Endothelial cell of umbilical vein (primary cell): ENCODE results near the gene DYRK3. TPM values are rescaled to one million over a fixed set of nuclear protein-coding genes. Genes with fewer than 3 reads are reported as not detected.

Source experiments
- BruUV-seq: library from RNA; stranded (reverse); fragments of 400-500 nt; replicated peaks from 2 replicates; lab custom pipeline; 2021; lab: Mats Ljungman, UMichigan
- CTCF ChIA-PET: fragments of 300-600, 350-600 bp; sonication (Branson Sonifier 250); formaldehyde crosslinking; loops from one replicate; lab custom pipeline; 2021; ENCODE audit warnings: antibody characterized with exemption, inconsistent platforms; lab: Charles Lee
- POLR2A ChIA-PET: fragments of 300-600, 350-600 bp; sonication (Branson Sonifier 250); formaldehyde crosslinking; loops from one replicate; lab custom pipeline; 2021; ENCODE audit warnings: antibody characterized with exemption, inconsistent platforms; lab: Charles Lee
- DNase-seq: peaks from one replicate; pipeline ENCODE4 v3.0.0-alpha.2; 2011; ENCODE audit warnings: low read depth, low spot score
- FAIRE-seq: peaks from 2 replicates; lab custom pipeline; 2011; peaks lifted over from hg19 to GRCh38; lab: Jason Lieb, UNC
- H2AFZ ChIP-seq: 2 replicates; pipeline ENCODE4 v1.6.0; 2012; ENCODE audit warnings: low read depth, low read length, control low read depth, inconsistent platforms
- H3K27ac ChIP-seq: 2 replicates; pipeline ENCODE4 v1.5.1; 2011; ENCODE audit warnings: low read depth, mild to moderate bottlenecking, control low read depth, low read length, moderate library complexity; ENCODE audit not compliant: insufficient read depth
- H3K27me3 ChIP-seq, 2 experiments: 2 replicates each; pipeline versions ENCODE4 v1.6.0 to v1.6.1; 2011; ENCODE audit warnings: low read length in 2 of 2, mixed read lengths in 1 of 2; ENCODE audit not compliant: control insufficient read depth in 2 of 2, insufficient read depth in 2 of 2
- H3K36me3 ChIP-seq, 2 experiments: 2 replicates in 1 of 2; 3 replicates in 1 of 2; pipeline ENCODE4 v1.5.1; 2011; ENCODE audit warnings: low read length in 2 of 2, mild to moderate bottlenecking in 1 of 2, moderate library complexity in 1 of 2; ENCODE audit not compliant: control insufficient read depth in 2 of 2, insufficient read depth in 2 of 2; ENCODE audit errors: extremely low read depth in 1 of 2
- H3K4me1 ChIP-seq: 3 replicates; pipeline ENCODE4 v1.5.1; 2011; ENCODE audit warnings: mild to moderate bottlenecking, low read length; ENCODE audit not compliant: control insufficient read depth, insufficient read depth; ENCODE audit errors: extremely low read depth
- H3K4me2 ChIP-seq: 2 replicates; pipeline ENCODE4 v1.6.1; 2011; ENCODE audit warnings: low read length, control low read depth, mixed read lengths; ENCODE audit not compliant: insufficient read depth
- H3K4me3 ChIP-seq, 3 experiments: fragments of 200-600 bp in 1 of 3; sonication (generic), shearing (Covaris generic) in 1 of 3; replicated peaks in 1 of 3; 2 replicates each; pipeline ENCODE4 v1.5.1; 2011 to 2016; ENCODE audit warnings: control low read depth in 3 of 3, low read length in 3 of 3, mild to moderate bottlenecking in 2 of 3, inconsistent platforms in 1 of 3, low read depth in 1 of 3, moderate library complexity in 1 of 3; ENCODE audit not compliant: insufficient read depth in 1 of 3
- H3K79me2 ChIP-seq: 2 replicates; pipeline ENCODE4 v1.6.0; 2012; ENCODE audit warnings: low read length, inconsistent platforms; ENCODE audit not compliant: control insufficient read depth, insufficient read depth
- H3K9ac ChIP-seq: replicated peaks from 2 replicates; pipeline ENCODE3; 2011; ENCODE audit warnings: low read length, control low read depth; ENCODE audit not compliant: insufficient read depth; ENCODE audit errors: extremely low read depth
- H3K9me1 ChIP-seq: replicated peaks from 3 replicates; pipeline ENCODE4 v1.6.0; 2011; ENCODE audit warnings: mild to moderate bottlenecking, low read length; ENCODE audit not compliant: control insufficient read depth, insufficient read depth; ENCODE audit errors: extremely low read depth
- H3K9me3 ChIP-seq: replicated peaks from 2 replicates; pipeline ENCODE4 v1.5.1; 2012; ENCODE audit warnings: low read length, inconsistent platforms; ENCODE audit not compliant: control insufficient read depth, insufficient read depth
- H4K20me1 ChIP-seq: replicated peaks from 2 replicates; pipeline ENCODE3; 2011; ENCODE audit warnings: mild to moderate bottlenecking, low read length; ENCODE audit not compliant: control insufficient read depth, insufficient read depth; ENCODE audit errors: extremely low read depth
- CTCF ChIP-seq, 2 donors: IDR thresholded peaks; 1 replicate in 1 of 2; 2 replicates in 1 of 2; pipeline ENCODE4 v1.5.1; 2011; ENCODE audit warnings: low read length in 2 of 2, mild to moderate bottlenecking in 2 of 2, moderate library complexity in 2 of 2, control low read depth in 1 of 2, inconsistent platforms in 1 of 2, low read depth in 1 of 2; ENCODE audit not compliant: insufficient read depth in 1 of 2; ENCODE audit errors: extremely low read depth in 1 of 2
- GATA2 ChIP-seq: IDR thresholded peaks from 2 replicates; pipeline ENCODE4 v1.7.0; 2011; ENCODE audit warnings: low read depth, mild to moderate bottlenecking, moderate library complexity, mixed read lengths, low read length; ENCODE audit not compliant: insufficient read length, insufficient read depth
- JUN ChIP-seq: IDR thresholded peaks from 2 replicates; pipeline ENCODE4 v1.6.1; 2011; ENCODE audit warnings: borderline replicate concordance, low read depth; ENCODE audit not compliant: insufficient read length, insufficient read depth
- MYC ChIP-seq: IDR thresholded peaks from one replicate; pipeline ENCODE4 v1.6.1; 2011; ENCODE audit warnings: mild to moderate bottlenecking, low read depth, low read length
- POLR2A ChIP-seq: IDR thresholded peaks from 2 replicates; pipeline ENCODE4 v1.6.1; 2012; ENCODE audit warnings: low read depth, mild to moderate bottlenecking, control low read depth, low read length
- POLR2AphosphoS5 ChIP-seq: IDR thresholded peaks from 2 replicates; pipeline ENCODE4 v1.6.1; 2012; ENCODE audit warnings: low read depth, mild to moderate bottlenecking, control low read depth, low read length, moderate library complexity; ENCODE audit not compliant: insufficient read depth
- dilution Hi-C: fragments of 300-500 bp; cut with MboI; formaldehyde crosslinking; loops from one replicate; pipeline ENCODE4 v1.15.0; 2019; ENCODE audit warnings: low sequenced_read_pairs; ENCODE audit not compliant: extremely low pct_ligation_motif_present
- intact Hi-C: fragments of 100-400 bp; cut with micrococcal nuclease; formaldehyde crosslinking; loops from one replicate; pipeline ENCODE4 v1.10.0; 2022
- polyA plus RNA-seq, 4 experiments: library from polyadenylated mRNA; depleted of rRNA in 3 of 4; stranded (reverse) in 3 of 4; unstranded in 1 of 4; fragments of >200 nt; gene quantifications; 2 replicates each; pipeline versions ENCODE4 v1.2.1 to v1.2.3, GENCODE V29; 2011 to 2012; ENCODE audit warnings: missing spikeins in 1 of 4
- total RNA-seq: library from RNA; stranded (reverse); gene quantifications from 2 replicates; pipeline ENCODE4 v1.2.3, GENCODE V29; 2021

The DYRK3 gene
- total and polyA plus RNA-seq, 2 donors (not counting 3 experiments of a cell fraction or from before 2014, with no cell fraction given), result 3.4 to 7.4 TPM

- DNase-seq, result no peak
- intact Hi-C loops (no loop called here), dilution Hi-C loops (no loop called here)
- H3K36me3 ChIP-seq, result no peaks in the 10 kb centered on the region
- no peaks in the 10 kb centered on the region for H3K9me1 ChIP-seq
- POLR2A ChIA-PET, result no interaction called here
- H2AFZ ChIP-seq, result no peak overlapping the region
- no peak overlapping the region for H3K4me2 ChIP-seq
- TF ChIP-seq POLR2A (no peak), GATA2 (no peak)
- peaks cover 37 to 52% of the 10 kb centered on the region in 2 experiments for H3K27me3 ChIP-seq
- H3K9ac ChIP-seq, result no peak overlapping the region
- FAIRE-seq, result no peak
- H3K79me2 ChIP-seq, result peaks cover 1% of the 10 kb centered on the region
- H3K27ac ChIP-seq, result no peak overlapping the region
- H4K20me1 ChIP-seq, result no peaks in the 10 kb centered on the region
- H3K4me1 ChIP-seq, result peaks cover 3% of the 10 kb centered on the region
- H3K9me3 ChIP-seq, result no peaks in the 10 kb centered on the region
- CTCF ChIA-PET, result interaction anchor here (0.8 kb wide), 1 partner anchor 68 kb away, joined by 3 read pairs; the partner anchor contains the start of gene EIF2D
- BruUV-seq, result no TSS peak
- H3K4me3 ChIP-seq, result no peak overlapping the region
Measured at GRCh38 chr1:206680279-206680678, 44.9 kb downstream of the DYRK3 start.

- DNase-seq (no peak), FAIRE-seq (no peak)
- H3K9ac ChIP-seq, result no peak overlapping the region
- ChIA-PET CTCF (no interaction called here), POLR2A (no interaction called here)
- no peak overlapping the region for H3K4me2 ChIP-seq
- H3K4me1 ChIP-seq, result peaks cover 3% of the 10 kb centered on the region
- dilution Hi-C loops (no loop called here), intact Hi-C loops (no loop called here)
- TF ChIP-seq GATA2 (no peak), MYC (no peak), JUN (no peak), CTCF (IDR thresholded peaks at IDR 0.05; ENCODE audit: extremely low read depth in 1 of 2, insufficient read depth in 1 of 2, low read depth in 1 of 2, low read length in 2 of 2) (no peak), POLR2AphosphoS5 (no peak)
- no peaks in the 10 kb centered on the region for H3K9me3 ChIP-seq
- no peak overlapping the region for H3K4me3 ChIP-seq
- H3K79me2 ChIP-seq, result peaks cover 8% of the 10 kb centered on the region
- no peaks in the 10 kb centered on the region for H3K36me3 ChIP-seq
- no peaks in the 10 kb centered on the region for H4K20me1 ChIP-seq
- no peak overlapping the region for H2AFZ ChIP-seq
- no peaks in the 10 kb centered on the region for H3K9me1 ChIP-seq
- H3K27me3 ChIP-seq, result peaks cover 37 to 52% of the 10 kb centered on the region in 2 experiments
- BruUV-seq, result no TSS peak
- H3K27ac ChIP-seq, result no peak overlapping the region
Measured at GRCh38 chr1:206681359-206681758, 46.0 kb downstream of the DYRK3 start.
